HG03060 (cell line): ENCODE measurements around the gene MARCHF3.
"Not testable (repeated sequence)": the region's sequence is repeated elsewhere in the genome, so short reads cannot be mapped to it uniquely, and the experiment has no call there.

ENCODE experiments used
- ATAC-seq: cut with Tn5 transposase; IDR thresholded peaks from one replicate; pipeline ENCODE4 v1.9.1; 2021; ENCODE audit warnings: low read depth, moderate number of reproducible peaks; ENCODE audit not compliant: unreplicated experiment

MARCHF3 gene, protein sequence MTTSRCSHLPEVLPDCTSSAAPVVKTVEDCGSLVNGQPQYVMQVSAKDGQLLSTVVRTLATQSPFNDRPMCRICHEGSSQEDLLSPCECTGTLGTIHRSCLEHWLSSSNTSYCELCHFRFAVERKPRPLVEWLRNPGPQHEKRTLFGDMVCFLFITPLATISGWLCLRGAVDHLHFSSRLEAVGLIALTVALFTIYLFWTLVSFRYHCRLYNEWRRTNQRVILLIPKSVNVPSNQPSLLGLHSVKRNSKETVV

GRCh38 chr5:127030259-127031146, at the start of gene MARCHF3:
Gene MARCHF3, minus strand, starts transcription at chr5:127030558. Its CDS starts 112,387 bp downstream, at chr5:126918171.
- peak; percentile 74 for ATAC-seq

DNA sequence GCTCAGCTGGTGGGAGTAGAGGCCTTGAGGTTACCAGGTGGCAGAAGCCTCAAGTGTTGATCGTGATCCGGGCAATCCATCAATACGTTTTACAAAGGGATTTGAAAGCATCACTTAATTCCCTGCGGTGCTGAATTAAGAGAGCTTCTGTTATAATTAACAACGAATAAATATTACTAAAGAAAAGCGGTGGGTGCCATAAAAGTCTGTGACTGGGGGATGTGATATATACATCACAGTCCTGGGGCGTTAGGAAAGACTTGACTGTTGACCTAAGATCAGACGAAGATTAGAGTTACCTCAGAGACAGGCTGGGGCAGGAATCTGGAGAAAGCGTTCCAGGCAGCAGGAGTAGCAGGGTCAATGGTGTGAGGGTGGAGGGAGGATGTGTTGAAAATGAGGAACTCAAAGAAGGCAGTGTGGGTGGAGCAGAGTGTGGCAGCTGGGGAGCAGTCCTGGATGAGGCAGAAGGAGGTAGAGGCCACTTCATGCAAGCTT, 49.7 kb upstream of the MARCHF3 start:
- ATAC-seq: no peak

DNA sequence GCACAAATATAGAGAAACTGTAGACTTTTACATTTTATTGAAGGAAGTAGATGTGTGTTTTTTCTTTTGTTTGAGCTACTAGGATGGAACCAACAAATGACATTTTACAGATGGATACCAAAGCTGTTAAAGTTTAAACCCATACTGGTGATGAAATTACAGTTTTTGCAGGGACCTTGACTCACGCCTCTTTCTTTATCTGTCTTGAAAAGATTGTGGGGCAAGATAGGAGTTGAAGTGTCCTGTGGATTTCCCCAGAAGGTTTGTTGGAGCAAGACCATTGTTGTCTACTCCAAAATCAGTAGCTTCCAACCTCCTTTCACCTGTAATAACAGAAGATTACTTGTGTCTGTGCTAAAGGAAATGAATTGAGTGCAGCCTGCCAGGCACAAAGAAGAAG, 47.0 kb upstream of the MARCHF3 start:
- ATAC-seq: no peak

DNA sequence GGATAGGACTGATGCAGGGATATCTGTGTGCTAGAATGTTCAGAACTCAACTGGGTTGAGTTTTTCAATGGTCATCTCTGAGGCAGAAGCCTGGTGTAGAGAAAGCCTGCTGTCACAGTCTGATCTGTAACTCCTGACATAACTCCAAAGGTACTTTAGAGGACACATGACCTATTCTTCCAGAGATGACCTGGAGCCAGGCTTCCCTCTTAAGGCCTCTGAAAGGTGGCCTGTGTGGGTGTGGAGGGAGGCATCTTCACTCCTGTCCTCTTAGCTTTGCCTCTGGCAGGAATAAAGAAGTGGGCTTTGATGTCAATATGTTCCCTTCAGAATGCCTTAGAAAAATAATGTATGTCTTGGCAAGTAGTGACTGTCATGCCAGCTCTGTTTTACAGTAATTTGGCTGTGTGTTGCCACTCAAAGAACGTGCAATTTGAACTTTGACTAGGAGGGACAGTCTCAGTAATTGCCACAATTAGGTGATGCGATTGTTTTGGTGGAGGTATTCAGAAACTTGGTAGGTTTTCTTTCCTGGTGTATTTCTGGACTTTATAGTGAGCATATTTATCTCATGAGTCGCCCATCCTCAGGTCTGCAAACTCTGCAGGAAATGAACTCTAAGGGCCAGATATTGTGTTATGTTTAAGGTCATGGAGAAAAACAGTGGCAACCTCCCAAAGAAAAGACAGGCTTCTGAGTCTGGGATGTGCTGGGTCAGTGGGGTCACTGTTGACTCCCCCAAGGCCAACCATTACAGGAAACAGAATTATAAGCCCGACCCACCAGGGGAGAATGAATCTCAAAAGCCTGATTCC, 46.2 kb upstream of the MARCHF3 start:
- no peak for ATAC-seq

DNA sequence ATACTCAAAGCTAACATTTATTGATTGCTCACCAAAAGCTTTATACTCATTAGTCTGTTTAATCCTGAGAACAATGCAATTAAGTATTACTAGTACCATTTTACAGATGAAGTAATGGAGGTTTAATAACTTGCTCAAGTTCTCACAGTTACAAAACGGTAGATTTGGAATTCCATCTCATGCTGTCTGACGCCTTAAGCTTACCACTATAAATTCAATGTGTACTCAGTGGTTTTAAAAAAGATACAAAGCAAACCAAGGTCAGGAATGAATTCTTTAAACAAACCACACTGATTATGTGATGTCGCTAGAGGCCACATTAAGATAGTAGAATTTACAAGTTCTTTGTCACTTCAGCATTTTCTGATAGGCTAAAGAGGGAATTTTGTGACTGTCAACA, 44.1 kb upstream of the MARCHF3 start:
- ATAC-seq: no peak

- ATAC-seq: peak; percentile 85
These were observed 42.8 kb upstream of the MARCHF3 start, which contains the start of gene C5orf63 for GRCh38 chr5:127072861-127073846. Gene C5orf63, minus strand, starts transcription at chr5:127073502. Its CDS starts 14,507 bp downstream, at chr5:127058995.

DNA sequence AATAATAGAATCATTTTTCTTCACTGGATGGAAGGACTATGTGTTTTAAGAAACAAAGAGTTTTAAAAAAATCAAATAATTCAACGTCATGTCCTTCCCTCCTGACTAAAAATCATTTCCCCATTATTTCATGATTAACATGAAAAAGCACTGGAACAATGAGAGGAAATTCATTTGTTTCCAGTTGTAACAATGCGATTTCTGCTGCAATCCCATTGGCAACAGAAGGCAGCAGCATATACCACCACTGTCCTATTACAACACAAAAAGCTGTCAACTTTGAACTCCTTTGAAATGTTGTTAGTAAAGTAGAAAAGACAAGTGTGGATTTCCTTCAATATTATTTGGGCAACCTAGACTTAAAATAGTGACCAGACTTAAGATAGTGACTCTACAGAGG, 39.9 kb upstream of the MARCHF3 start:
- no peak for ATAC-seq

DNA sequence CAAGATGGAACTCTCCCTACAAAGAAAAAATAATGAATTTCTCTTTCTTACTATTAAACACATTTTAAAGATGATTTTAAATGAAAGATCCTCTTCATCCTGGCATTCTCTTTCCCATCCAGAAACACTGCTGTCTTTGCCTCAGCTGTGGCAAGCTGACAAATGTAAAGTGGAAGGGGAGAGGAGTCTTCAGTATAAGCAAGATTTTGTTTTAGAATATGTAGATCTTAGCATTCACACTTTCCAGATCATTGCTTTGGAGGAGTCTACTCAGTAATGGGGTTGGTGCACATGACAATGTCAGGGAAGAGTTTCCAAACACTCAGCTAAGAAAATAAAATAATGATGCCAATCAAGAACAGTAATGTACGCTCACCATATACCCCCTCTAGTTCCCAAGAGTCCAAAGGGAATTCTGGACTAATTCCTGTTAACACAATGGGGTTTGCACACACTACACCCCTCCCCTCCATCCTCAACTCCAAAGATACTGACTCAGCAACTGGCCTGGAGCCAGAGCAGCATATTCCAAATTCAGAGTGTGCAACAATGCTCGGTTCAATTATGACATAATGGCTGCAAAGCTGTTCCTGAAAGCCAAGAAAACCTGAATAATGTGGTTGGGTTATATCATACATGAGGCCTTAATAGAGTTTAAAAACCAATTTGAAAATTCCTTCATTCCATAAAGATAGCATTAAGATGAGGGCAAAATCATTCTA, 38.3 kb upstream of the MARCHF3 start:
- no peak for ATAC-seq

- ATAC-seq: no peak
These were observed 36.4 kb upstream of the MARCHF3 start for GRCh38 chr5:127066721-127067120.

DNA sequence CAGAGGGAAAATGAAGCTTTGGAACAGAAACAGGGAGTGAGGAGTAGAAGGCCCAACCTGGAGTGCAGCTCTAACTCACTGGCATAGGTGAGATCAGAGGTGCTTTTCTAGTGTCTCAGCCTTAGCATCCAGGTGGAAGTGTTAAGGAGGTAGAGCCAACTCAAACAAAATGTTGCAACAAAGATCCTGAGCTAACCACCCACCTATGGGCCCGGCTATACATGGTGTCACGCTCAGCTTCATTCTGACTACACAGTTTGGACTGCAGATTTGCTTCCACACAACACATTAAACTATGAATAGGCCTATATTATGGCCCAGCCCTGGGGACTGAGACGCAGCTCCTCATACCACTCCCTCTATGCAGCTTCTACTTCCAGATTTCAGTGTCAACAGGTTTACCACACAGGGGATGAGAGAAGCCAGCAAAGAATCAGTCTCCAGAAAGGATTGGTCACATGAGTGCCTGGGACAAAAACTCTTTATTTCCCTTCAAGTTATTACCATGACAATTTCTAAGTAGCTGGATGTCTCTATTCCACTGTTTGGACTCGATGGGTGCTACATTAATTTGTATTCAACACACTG, 34.0 kb upstream of the MARCHF3 start:
- no peak for ATAC-seq

DNA sequence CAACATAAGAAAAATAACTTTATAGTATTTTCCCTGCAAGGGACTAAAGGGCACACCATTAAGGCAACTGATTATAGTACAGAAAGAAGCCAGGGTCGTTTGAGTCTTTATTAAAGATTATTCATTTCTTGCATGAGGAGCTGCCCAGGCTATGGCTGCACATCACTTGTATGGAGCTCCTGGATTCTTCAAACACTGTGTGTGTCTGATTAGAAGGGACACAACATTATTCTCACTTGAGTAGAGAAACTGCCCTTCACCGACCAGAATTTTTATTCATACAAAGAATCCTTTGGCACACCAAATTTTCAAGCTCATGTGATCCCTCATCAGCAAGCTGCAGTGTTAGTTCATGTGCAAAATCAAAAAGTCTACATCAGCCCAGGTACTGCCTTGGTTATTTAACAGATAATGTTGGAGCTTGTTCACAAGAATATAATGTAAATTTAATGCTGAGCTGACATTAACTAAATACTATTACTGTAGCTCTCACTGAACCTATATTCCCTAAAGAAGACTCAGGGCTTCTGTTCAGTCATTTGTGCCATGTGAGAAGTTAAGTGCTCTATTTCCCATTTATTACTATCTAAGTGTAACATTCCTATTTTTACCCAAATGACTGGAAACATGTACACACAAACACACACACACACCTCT, 33.0 kb upstream of the MARCHF3 start:
- ATAC-seq: no peak

- no peak for ATAC-seq
These were observed 31.6 kb upstream of the MARCHF3 start for GRCh38 chr5:127061956-127062355.

GRCh38 chr5:127061537-127061936, 31.2 kb upstream of the MARCHF3 start:
- no peak for ATAC-seq

DNA sequence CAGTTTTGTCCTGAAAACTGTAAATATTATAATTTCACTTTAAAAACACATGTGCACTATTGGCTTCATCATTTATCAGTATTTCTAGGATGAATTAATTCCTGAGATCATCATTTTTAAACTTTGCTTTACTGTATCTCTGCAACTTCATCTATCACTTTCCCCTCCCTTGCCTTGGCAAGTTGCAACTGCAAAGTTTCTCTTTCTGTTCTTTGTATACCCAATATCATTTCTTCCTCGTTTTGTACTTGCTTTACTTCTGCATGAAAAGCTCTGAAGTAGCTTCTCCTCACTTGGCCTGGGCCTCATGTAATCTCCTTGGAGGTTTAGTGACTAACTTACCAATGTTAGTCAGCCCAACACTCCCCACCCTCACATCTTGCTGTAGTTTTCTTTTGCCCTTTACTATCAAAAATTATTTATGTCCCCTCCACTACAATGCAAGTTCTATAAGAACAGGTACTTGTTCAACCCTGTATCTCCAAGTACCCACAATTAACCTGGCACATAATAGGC, 30.2 kb upstream of the MARCHF3 start:
- no peak for ATAC-seq

DNA sequence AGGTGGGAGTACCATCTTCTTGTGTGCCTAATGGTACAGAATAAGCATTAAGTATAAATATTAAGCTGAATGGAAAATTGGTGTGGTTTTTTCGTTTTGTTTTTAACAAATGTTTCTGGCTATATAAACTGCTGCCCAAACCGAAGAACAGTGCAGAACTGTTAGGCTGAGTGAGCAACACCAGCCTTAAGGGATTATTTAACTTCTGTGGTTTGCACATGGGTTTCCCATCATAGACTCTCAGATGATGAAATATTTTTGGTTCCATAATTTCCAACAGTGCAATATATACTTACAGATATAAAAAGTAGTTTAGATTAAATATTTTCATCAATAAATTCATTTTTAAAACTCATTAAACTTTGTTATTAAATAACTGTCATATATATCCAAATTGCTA, 26.5 kb upstream of the MARCHF3 start:
- no peak for ATAC-seq

DNA sequence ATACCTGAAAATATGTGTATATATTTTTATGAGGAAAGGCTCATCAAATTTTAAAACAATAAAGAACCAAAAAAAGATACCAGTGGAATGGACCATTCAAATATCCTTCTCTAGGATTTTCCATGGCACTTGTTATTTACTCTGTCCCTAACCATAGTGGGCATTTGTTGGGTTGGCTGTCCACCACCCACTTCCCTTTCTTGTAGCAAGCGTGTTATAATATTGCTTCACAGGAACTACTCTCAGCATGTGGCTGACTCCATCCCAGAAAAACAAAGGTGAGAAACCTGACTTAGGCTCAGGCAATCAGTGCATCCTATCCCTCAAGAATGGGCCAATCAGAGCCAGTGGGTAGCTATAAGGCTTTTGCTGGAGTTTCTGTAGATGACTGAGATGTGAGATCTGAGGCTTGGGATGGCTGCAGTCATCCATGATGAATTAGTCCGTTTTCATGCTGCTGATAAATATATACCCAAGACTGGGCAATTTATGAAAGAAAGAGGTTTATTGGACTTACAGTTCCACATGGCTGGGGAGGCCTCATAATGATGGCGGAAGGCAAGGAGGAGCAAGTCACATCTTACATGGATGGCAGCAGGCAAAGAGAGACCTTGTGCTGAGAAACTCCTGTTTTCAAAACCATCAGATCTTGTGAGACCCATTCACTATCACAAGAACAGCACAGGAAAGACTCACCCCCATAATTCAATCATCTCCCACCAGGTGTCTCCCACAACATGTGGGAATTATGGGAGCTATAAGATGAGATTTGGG, 25.7 kb upstream of the MARCHF3 start:
- ATAC-seq: no peak

GRCh38 chr5:127053551-127053950, 23.2 kb upstream of the MARCHF3 start:
- not testable (repeated sequence) for ATAC-seq
